DOHH2 (cell line): ENCODE results near the gene STEAP3.

Experiments
- H3F3A ChIP-seq: fragments of 200-600 bp; sonication (generic), shearing (Covaris generic); 2 replicates; pipeline ENCODE4 v1.6.0; 2016; ENCODE audit warnings: antibody characterized with exemption, mild to moderate bottlenecking; ENCODE audit not compliant: control insufficient read depth, insufficient read depth
- H3K27ac ChIP-seq: fragments of 200-600 bp; sonication (generic); 2 replicates; pipeline ENCODE4 v1.5.1; 2014; ENCODE audit warnings: low read depth, mild to moderate bottlenecking, low read length, moderate library complexity
- H3K27me3 ChIP-seq: fragments of 200-600 bp; sonication (generic); 2 replicates; pipeline ENCODE4 v1.6.1; 2014; ENCODE audit warnings: mild to moderate bottlenecking, low read length, mixed read lengths; ENCODE audit not compliant: control insufficient read depth
- H3K36me3 ChIP-seq: fragments of 200-600 bp; sonication (generic); 2 replicates; pipeline ENCODE4 v1.6.1; 2014; ENCODE audit warnings: mild to moderate bottlenecking, low read length, moderate library complexity, mixed read lengths; ENCODE audit not compliant: control insufficient read depth
- H3K4me1 ChIP-seq: fragments of 200-600 bp; sonication (generic); 2 replicates; pipeline ENCODE4 v1.6.1; 2014; ENCODE audit warnings: mild to moderate bottlenecking, low read length, mixed read lengths; ENCODE audit not compliant: control insufficient read depth
- H3K4me2 ChIP-seq: fragments of 200-600 bp; sonication (generic); 2 replicates; pipeline ENCODE4 v1.6.0; 2014; ENCODE audit warnings: mild to moderate bottlenecking, low read length, moderate library complexity
- H3K4me3 ChIP-seq: fragments of 200-600 bp; sonication (generic); 2 replicates; pipeline ENCODE4 v1.5.1; 2014; ENCODE audit warnings: mild to moderate bottlenecking, low read length, mixed read lengths
- H3K79me2 ChIP-seq: fragments of 200-600 bp; sonication (generic); 2 replicates; pipeline ENCODE4 v1.6.1; 2014; ENCODE audit warnings: mild to moderate bottlenecking, low read length, mixed read lengths; ENCODE audit not compliant: control insufficient read depth
- H3K9me2 ChIP-seq: fragments of 200-600 bp; sonication (generic); replicated peaks from 2 replicates; pipeline ENCODE4 v1.6.1; 2014; ENCODE audit warnings: mild to moderate bottlenecking, low read length, mixed read lengths; ENCODE audit not compliant: control insufficient read depth
- H3K9me3 ChIP-seq: fragments of 200-600 bp; sonication (generic); 2 replicates; pipeline ENCODE4 v1.6.1; 2014; ENCODE audit warnings: antibody characterized with exemption, low read length, mixed read lengths; ENCODE audit not compliant: control insufficient read depth, insufficient read depth
- H4K20me1 ChIP-seq: fragments of 200-600 bp; sonication (generic); 2 replicates; pipeline ENCODE4 v1.6.0; 2014; ENCODE audit warnings: low read depth, mild to moderate bottlenecking, antibody characterized with exemption, low read length, moderate library complexity; ENCODE audit not compliant: control insufficient read depth, insufficient read depth
- EZH2phosphoT487 ChIP-seq: fragments of 200-600 bp; sonication (generic); IDR thresholded peaks from 2 replicates; pipeline ENCODE4 v1.6.1; 2017; ENCODE audit warnings: borderline replicate concordance, mild to moderate bottlenecking, antibody characterized with exemption, low read length, moderate library complexity, mixed read lengths
- TF ChIP-seq, protein P1 (sequence below): fragments of 200-600 bp; sonication (generic); IDR thresholded peaks from one replicate; pipeline ENCODE4 v1.5.1; 2014; ENCODE audit warnings: antibody characterized with exemption, mild to moderate bottlenecking, low read depth, low read length; ENCODE audit not compliant: poor library complexity, severe bottlenecking

The STEAP3 gene

DNA sequence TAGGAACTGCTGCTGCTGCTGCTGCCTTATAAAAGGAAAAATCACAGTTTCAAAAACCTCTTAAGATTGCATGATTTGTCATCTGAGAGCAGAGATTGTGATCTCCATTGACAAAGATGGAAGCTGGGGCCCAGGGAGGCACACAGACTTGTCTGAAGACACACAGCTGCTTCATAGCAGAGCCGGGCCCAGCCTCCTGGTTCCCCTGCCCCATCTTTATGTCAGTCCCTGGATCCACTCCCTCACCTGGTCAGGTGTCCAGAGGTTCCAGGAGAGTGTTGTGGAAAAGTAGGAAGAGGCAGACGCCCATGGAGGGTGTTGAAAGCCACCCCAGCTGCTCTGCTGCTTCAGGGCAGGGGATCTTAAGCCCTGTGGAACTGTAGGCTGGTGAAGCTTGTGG, 20.0 kb downstream of the STEAP3 start:
- no peak overlapping the region for H3K27ac ChIP-seq
- H3F3A ChIP-seq = no peaks in the 10 kb centered on the region
- H4K20me1 ChIP-seq = no peaks in the 10 kb centered on the region
- H3K36me3 ChIP-seq = no peaks in the 10 kb centered on the region
- H3K9me3 ChIP-seq = no peaks in the 10 kb centered on the region
- H3K4me2 ChIP-seq = no peak overlapping the region
- H3K4me3 ChIP-seq = no peak overlapping the region
- no peaks in the 10 kb centered on the region for H3K9me2 ChIP-seq
- H3K79me2 ChIP-seq = no peaks in the 10 kb centered on the region
- H3K4me1 ChIP-seq = peaks cover 3% of the 10 kb centered on the region
- TF ChIP-seq EZH2phosphoT487 = no peak
- TF ChIP-seq, protein P1, sequence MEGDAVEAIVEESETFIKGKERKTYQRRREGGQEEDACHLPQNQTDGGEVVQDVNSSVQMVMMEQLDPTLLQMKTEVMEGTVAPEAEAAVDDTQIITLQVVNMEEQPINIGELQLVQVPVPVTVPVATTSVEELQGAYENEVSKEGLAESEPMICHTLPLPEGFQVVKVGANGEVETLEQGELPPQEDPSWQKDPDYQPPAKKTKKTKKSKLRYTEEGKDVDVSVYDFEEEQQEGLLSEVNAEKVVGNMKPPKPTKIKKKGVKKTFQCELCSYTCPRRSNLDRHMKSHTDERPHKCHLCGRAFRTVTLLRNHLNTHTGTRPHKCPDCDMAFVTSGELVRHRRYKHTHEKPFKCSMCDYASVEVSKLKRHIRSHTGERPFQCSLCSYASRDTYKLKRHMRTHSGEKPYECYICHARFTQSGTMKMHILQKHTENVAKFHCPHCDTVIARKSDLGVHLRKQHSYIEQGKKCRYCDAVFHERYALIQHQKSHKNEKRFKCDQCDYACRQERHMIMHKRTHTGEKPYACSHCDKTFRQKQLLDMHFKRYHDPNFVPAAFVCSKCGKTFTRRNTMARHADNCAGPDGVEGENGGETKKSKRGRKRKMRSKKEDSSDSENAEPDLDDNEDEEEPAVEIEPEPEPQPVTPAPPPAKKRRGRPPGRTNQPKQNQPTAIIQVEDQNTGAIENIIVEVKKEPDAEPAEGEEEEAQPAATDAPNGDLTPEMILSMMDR = no peak
- H3K27me3 ChIP-seq = 0 out of 2 replicates have a peak, but pooled peaks cover 3% of the 10 kb centered on the region

DNA sequence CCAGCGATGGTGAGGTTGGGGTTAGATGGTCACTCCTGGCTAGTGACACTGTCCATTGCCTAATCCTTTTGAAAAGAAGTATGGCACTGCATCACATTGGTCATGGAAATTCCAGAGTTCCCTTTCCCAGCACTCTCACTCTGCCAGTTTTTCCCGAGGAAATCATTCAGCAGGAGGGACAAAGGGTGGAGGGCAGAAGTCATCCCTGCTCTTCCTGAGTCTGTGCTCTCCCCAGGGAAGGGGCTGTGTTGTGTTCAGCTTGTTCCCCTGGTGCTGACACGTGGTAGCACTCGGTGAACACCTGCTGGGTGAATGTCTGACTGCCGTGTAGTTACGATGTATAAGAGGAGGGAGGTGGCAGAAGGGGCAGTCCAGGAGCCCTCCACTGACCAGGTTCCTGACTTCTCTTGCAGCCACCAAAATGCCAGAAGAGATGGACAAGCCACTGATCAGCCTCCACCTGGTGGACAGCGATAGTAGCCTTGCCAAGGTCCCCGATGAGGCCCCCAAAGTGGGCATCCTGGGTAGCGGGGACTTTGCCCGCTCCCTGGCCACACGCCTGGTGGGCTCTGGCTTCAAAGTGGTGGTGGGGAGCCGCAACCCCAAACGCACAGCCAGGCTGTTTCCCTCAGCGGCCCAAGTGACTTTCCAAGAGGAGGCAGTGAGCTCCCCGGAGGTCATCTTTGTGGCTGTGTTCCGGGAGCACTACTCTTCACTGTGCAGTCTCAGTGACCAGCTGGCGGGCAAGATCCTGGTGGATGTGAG, 21.6 kb downstream of the STEAP3 start:
- Histone ChIP-seq H3K9me3 (no peaks in the 10 kb centered on the region), H4K20me1 (no peaks in the 10 kb centered on the region), H3K4me3 (no peak overlapping the region), H3K4me1 (no peaks in the 10 kb centered on the region), H3K4me2 (no peak overlapping the region), H3F3A (no peaks in the 10 kb centered on the region), H3K9me2 (no peaks in the 10 kb centered on the region), H3K36me3 (no peaks in the 10 kb centered on the region), H3K79me2 (no peaks in the 10 kb centered on the region), H3K27ac (no peak overlapping the region), H3K27me3 (peaks cover 3% of the 10 kb centered on the region; the same call in 1 of the 2 replicates)
- TF ChIP-seq, protein P1 = no peak
- no peak for TF ChIP-seq EZH2phosphoT487

DNA sequence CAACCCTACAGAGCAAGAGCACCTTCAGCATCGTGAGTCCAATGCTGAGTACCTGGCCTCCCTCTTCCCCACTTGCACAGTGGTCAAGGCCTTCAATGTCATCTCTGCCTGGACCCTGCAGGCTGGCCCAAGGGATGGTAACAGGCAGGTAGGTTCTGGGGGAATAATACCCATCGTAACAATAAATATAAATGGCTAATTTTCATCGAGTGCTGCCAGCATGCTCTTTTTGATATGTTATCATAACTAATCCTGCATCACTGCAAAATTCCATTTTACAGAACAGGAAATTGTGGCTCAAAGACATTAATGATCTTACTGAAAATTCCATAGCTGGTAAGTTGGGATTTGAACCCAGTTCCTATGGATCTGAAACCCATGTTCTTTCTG, 22.2 kb downstream of the STEAP3 start:
- H3K4me1 ChIP-seq = no peaks in the 10 kb centered on the region
- no peaks in the 10 kb centered on the region for H4K20me1 ChIP-seq
- no peaks in the 10 kb centered on the region for H3K79me2 ChIP-seq
- H3K27me3 ChIP-seq = peaks cover 4% of the 10 kb centered on the region; the same call in 1 of the 2 replicates
- no peak overlapping the region for H3K4me3 ChIP-seq
- no peak overlapping the region for H3K4me2 ChIP-seq
- no peaks in the 10 kb centered on the region for H3F3A ChIP-seq
- no peaks in the 10 kb centered on the region for H3K9me2 ChIP-seq
- TF ChIP-seq, protein P1 = no peak
- TF ChIP-seq EZH2phosphoT487 = no peak
- H3K36me3 ChIP-seq = no peaks in the 10 kb centered on the region
- H3K27ac ChIP-seq = no peak overlapping the region
- H3K9me3 ChIP-seq = no peaks in the 10 kb centered on the region
